ENCODE data around the gene WBP2.

The WBP2 gene

DNA sequence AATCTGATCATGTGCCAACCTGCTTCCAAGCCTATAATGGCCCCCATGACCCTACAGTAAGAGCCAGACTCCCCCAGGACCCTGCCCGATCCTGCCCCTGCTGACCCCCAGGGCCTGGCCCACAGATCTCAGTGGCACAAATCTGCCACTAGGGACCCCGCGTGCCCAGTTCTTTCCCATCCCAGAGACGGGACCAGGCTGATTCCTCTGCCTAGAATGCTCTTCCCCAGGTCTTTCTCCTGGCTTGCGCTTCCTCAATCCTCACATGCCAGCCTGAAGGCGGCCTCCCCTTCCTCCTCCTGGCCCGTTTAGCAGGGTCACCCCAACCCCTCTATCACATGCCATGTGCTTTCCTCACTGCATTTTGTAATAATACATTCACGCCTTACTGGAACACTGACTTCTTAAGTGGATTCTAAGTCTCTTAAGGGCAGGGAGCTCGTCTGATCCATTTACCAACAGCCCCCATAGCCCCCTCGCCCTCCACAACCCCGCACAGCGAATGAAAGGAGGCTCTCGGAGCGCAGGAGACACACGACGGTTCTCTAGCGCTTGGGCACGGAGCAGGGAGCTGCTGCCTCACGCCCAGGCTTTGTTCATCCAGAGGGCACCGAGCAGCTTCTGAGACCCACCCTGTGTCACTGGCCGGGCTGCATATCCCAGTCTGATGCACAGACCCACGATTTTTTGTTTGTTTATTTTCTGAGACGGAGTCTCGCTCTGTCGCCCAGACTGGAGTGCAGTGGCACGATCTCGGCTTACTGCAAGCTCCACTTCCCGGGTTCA is 40.4 kb upstream of the WBP2 start (continued):
- TF ChIP-seq, protein P1, sequence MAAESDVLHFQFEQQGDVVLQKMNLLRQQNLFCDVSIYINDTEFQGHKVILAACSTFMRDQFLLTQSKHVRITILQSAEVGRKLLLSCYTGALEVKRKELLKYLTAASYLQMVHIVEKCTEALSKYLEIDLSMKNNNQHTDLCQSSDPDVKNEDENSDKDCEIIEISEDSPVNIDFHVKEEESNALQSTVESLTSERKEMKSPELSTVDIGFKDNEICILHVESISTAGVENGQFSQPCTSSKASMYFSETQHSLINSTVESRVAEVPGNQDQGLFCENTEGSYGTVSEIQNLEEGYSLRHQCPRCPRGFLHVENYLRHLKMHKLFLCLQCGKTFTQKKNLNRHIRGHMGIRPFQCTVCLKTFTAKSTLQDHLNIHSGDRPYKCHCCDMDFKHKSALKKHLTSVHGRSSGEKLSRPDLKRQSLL (tag by site-specific recombination; IDR thresholded peaks at IDR 0.05) = peak; percentile 94
- peak; percentile 25; the same call in 1 of the 2 replicates for TF ChIP-seq ZBTB20 (tag by site-specific recombination; IDR thresholded peaks at IDR 0.05)
- no peak for TF ChIP-seq ZNF121 (tag by site-specific recombination; IDR thresholded peaks at IDR 0.05)
- TF ChIP-seq, protein P2, sequence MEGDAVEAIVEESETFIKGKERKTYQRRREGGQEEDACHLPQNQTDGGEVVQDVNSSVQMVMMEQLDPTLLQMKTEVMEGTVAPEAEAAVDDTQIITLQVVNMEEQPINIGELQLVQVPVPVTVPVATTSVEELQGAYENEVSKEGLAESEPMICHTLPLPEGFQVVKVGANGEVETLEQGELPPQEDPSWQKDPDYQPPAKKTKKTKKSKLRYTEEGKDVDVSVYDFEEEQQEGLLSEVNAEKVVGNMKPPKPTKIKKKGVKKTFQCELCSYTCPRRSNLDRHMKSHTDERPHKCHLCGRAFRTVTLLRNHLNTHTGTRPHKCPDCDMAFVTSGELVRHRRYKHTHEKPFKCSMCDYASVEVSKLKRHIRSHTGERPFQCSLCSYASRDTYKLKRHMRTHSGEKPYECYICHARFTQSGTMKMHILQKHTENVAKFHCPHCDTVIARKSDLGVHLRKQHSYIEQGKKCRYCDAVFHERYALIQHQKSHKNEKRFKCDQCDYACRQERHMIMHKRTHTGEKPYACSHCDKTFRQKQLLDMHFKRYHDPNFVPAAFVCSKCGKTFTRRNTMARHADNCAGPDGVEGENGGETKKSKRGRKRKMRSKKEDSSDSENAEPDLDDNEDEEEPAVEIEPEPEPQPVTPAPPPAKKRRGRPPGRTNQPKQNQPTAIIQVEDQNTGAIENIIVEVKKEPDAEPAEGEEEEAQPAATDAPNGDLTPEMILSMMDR (tag by site-specific recombination; IDR thresholded peaks at IDR 0.05) = peak; percentile 66; the same call in 1 of the 2 replicates
- TF ChIP-seq ZNF266 (tag by site-specific recombination; IDR thresholded peaks at IDR 0.05; ENCODE audit: low read depth) = no peak
- peak; percentile 60; the same call in 1 of the 2 replicates for TF ChIP-seq ZNF341 (tag by site-specific recombination; IDR thresholded peaks at IDR 0.05; ENCODE audit: low read depth)

DNA sequence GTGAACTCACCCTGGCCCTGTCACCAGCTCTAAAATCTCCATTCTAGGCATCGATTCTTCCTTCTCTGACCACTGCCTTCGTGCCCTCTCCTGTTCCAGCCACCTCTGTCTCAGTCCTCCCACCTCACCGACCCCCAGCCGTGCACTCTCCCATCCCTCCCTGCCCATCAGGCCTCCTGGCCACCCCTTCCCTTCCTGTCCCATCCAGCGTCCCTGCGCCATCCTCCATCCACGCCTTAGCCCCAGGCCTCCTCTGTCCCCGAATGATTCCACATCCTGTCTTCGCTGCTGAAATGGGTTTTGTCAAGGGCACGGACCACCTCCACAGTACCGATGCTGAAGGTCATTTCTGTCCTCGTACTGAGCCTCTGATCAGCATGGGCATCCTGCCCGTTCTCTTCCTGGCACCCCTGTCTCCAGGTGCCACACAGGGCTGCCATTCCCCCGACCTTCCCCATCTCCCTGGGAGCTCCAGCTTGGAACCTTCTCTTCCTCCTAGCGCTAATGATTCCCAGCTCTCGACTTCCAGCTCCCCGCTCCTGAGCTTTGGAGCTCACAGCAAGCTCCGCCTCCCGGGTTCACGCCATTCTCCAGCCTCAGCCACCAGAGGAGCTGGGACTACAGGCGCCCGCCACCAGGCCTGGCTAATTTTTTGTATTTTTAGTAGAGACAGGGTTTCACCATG is 39.1 kb upstream of the WBP2 start:
- H3K36me3 ChIP-seq (ENCODE audit: control insufficient read depth in 2 of 2, insufficient read depth in 1 of 2, low read length in 2 of 2) = peaks cover 9 to 55% of the 10 kb centered on the region in 2 experiments; a peak in 2 of 3 replicates
- H3K9me3 ChIP-seq (ENCODE audit: control insufficient read depth, insufficient read depth, low read depth, low read length) = no peaks in the 10 kb centered on the region
- no peak overlapping the region; the same call in 1 of the 2 replicates for H3K27ac ChIP-seq (ENCODE audit: extremely low read depth, low read depth, low read length)
- no peak overlapping the region for H3K4me3 ChIP-seq (ENCODE audit: low read depth, low read length)
- H3K4me1 ChIP-seq (ENCODE audit: control insufficient read depth, insufficient read depth, low read length) = peaks cover 10% of the 10 kb centered on the region
- CTCF ChIA-PET = interaction anchor here (0.6 to 4.3 kb wide), 8 partner anchors 11 to 342 kb away, joined by 3 to 28 read pairs (median 4); partner anchors contain the start of genes CDK3, MRPL38 and TRIM47
- TF ChIP-seq, protein P3, sequence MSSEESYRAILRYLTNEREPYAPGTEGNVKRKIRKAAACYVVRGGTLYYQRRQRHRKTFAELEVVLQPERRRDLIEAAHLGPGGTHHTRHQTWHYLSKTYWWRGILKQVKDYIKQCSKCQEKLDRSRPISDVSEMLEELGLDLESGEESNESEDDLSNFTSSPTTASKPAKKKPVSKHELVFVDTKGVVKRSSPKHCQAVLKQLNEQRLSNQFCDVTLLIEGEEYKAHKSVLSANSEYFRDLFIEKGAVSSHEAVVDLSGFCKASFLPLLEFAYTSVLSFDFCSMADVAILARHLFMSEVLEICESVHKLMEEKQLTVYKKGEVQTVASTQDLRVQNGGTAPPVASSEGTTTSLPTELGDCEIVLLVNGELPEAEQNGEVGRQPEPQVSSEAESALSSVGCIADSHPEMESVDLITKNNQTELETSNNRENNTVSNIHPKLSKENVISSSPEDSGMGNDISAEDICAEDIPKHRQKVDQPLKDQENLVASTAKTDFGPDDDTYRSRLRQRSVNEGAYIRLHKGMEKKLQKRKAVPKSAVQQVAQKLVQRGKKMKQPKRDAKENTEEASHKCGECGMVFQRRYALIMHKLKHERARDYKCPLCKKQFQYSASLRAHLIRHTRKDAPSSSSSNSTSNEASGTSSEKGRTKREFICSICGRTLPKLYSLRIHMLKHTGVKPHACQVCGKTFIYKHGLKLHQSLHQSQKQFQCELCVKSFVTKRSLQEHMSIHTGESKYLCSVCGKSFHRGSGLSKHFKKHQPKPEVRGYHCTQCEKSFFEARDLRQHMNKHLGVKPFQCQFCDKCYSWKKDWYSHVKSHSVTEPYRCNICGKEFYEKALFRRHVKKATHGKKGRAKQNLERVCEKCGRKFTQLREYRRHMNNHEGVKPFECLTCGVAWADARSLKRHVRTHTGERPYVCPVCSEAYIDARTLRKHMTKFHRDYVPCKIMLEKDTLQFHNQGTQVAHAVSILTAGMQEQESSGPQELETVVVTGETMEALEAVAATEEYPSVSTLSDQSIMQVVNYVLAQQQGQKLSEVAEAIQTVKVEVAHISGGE (tag by site-specific recombination; conservative IDR thresholded peaks at IDR 0.05; ENCODE audit: low read depth) = no peak
- TF ChIP-seq, protein P4, sequence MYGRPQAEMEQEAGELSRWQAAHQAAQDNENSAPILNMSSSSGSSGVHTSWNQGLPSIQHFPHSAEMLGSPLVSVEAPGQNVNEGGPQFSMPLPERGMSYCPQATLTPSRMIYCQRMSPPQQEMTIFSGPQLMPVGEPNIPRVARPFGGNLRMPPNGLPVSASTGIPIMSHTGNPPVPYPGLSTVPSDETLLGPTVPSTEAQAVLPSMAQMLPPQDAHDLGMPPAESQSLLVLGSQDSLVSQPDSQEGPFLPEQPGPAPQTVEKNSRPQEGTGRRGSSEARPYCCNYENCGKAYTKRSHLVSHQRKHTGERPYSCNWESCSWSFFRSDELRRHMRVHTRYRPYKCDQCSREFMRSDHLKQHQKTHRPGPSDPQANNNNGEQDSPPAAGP (tag by site-specific recombination; IDR thresholded peaks at IDR 0.05) = 0 out of 2 replicates have a peak, but pooled peaks have one; percentile 9
- peak; percentile 63 for TF ChIP-seq ZNF341 (tag by site-specific recombination; IDR thresholded peaks at IDR 0.05; ENCODE audit: low read depth)
- POLR2A ChIA-PET = interaction anchor here (0.5 to 2.2 kb wide), 5 partner anchors 12 to 55 kb away, joined by 3 to 20 read pairs (median 3); partner anchors contain the start of gene WBP2

DNA sequence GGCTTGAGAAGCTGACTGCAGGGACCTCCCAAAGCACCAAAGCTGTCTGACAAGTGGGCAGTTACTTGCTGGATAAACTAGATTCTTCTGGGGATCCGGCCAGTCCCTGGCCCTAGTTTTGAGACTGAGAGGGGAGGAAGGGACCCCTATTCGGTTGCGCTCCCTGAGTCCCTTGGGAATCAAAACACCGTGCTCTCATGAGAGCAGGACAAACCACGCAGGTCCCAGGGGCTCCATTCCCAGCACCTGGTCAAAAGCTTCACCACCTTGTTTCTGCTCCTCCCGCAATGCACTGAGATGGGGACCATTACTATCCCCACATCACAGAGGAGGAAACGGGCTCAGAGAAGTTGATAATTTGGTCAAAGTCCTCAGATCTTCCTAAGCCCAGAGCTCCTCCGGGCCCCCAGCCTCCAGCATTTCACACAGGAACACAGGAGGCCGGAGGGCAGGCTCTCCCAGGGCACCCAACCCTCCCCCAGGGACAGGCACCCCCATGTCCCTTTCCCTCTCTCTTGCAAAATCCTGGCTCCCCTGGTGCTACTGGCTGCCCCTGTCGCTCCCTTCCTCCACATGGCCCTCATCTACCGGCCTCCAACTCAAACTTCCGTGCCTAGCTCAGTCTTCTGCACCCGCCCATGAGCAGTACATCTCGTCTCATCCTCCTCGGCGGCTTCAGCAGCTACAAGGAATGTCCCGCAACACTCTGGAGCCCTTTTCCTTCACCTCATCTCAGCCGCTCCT is 38.3 kb upstream of the WBP2 start:
- H3K4me3 ChIP-seq (ENCODE audit: low read depth, low read length) = no peak overlapping the region
- H3K27ac ChIP-seq (ENCODE audit: extremely low read depth, low read depth, low read length) = no peak overlapping the region
- ChIA-PET CTCF (interaction anchor here (0.6 to 1.9 kb wide), 7 partner anchors 12 to 133 kb away, joined by 3 to 8 read pairs (median 3); partner anchors contain the start of genes CDK3 and MRPL38), POLR2A (interaction anchor here (0.5 to 2.2 kb wide), 8 partner anchors 11 to 88 kb away, joined by 3 to 20 read pairs (median 4); partner anchors contain the start of gene WBP2)
- no peaks in the 10 kb centered on the region for H3K9me3 ChIP-seq (ENCODE audit: control insufficient read depth, insufficient read depth, low read depth, low read length)
- peaks cover 13 to 48% of the 10 kb centered on the region in 2 experiments; a peak in 2 of 3 replicates for H3K36me3 ChIP-seq (ENCODE audit: control insufficient read depth in 2 of 2, insufficient read depth in 1 of 2, low read length in 2 of 2)
- peaks cover 10% of the 10 kb centered on the region for H3K4me1 ChIP-seq (ENCODE audit: control insufficient read depth, insufficient read depth, low read length)
- TF ChIP-seq SP2 (tag by site-specific recombination; IDR thresholded peaks at IDR 0.05) = no peak
- TF ChIP-seq, protein P2 (tag by site-specific recombination; IDR thresholded peaks at IDR 0.05) = no peak
- TF ChIP-seq ZSCAN23 (tag by site-specific recombination; IDR thresholded peaks at IDR 0.05) = no peak
- no peak for TF ChIP-seq ZNF426 (tag by site-specific recombination; IDR thresholded peaks at IDR 0.05)
- TF ChIP-seq OSR2 (tag by site-specific recombination; IDR thresholded peaks at IDR 0.05) = no peak
- no peak for TF ChIP-seq ZNF423 (tag by site-specific recombination; IDR thresholded peaks at IDR 0.05)

All from HEK293 (cell line).